Fibroblast of villous mesenchyme (primary cell): ENCODE data around the gene KIF1B. TPM values are rescaled to one million over a fixed set of nuclear protein-coding genes. Genes with fewer than 3 reads are reported as not detected.
A peak's percentile ranks its signal among the peaks of the same experiment; 100 is the strongest.

Source experiments
- DNase-seq: peaks from one replicate; pipeline ENCODE4 v3.0.0-alpha.2; 2010; ENCODE audit warnings: low read depth
- H3K4me3 ChIP-seq: 2 replicates; pipeline ENCODE4 v1.5.1; 2011; ENCODE audit warnings: low read depth, mild to moderate bottlenecking, low read length
- total RNA-seq: library from RNA; depleted of rRNA; stranded (reverse); fragments of >200 nt; gene quantifications from 2 replicates; pipeline ENCODE4 v1.2.3, GENCODE V29; 2012
- TF ChIP-seq, protein P1 (sequence below): IDR thresholded peaks from 2 replicates; pipeline ENCODE4 v1.5.1; 2012; ENCODE audit warnings: low read depth, mild to moderate bottlenecking, low read length; ENCODE audit not compliant: insufficient read depth

The KIF1B gene
- total RNA-seq, 1 donor, result 36.3 TPM

DNA sequence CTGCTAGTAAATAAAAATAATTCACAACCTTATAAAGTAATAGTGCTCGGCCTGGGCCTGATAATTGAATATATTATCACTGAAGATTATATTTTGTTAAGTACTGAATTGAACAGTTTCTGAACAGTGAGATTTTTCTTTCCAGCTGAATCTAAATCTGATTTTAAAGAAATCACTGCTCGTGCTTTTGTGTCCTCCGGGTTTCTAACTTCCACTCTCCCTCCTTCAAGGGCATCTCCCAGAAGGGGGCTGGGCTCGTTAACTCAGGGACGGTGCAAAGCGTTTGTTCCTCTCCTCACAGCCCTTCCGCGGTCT lies 823 bp upstream of the KIF1B start:
- TF ChIP-seq, protein P1, sequence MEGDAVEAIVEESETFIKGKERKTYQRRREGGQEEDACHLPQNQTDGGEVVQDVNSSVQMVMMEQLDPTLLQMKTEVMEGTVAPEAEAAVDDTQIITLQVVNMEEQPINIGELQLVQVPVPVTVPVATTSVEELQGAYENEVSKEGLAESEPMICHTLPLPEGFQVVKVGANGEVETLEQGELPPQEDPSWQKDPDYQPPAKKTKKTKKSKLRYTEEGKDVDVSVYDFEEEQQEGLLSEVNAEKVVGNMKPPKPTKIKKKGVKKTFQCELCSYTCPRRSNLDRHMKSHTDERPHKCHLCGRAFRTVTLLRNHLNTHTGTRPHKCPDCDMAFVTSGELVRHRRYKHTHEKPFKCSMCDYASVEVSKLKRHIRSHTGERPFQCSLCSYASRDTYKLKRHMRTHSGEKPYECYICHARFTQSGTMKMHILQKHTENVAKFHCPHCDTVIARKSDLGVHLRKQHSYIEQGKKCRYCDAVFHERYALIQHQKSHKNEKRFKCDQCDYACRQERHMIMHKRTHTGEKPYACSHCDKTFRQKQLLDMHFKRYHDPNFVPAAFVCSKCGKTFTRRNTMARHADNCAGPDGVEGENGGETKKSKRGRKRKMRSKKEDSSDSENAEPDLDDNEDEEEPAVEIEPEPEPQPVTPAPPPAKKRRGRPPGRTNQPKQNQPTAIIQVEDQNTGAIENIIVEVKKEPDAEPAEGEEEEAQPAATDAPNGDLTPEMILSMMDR, result no peak
- DNase-seq, result no peak
- H3K4me3 ChIP-seq, result peak overlapping the region; percentile 78

DNA sequence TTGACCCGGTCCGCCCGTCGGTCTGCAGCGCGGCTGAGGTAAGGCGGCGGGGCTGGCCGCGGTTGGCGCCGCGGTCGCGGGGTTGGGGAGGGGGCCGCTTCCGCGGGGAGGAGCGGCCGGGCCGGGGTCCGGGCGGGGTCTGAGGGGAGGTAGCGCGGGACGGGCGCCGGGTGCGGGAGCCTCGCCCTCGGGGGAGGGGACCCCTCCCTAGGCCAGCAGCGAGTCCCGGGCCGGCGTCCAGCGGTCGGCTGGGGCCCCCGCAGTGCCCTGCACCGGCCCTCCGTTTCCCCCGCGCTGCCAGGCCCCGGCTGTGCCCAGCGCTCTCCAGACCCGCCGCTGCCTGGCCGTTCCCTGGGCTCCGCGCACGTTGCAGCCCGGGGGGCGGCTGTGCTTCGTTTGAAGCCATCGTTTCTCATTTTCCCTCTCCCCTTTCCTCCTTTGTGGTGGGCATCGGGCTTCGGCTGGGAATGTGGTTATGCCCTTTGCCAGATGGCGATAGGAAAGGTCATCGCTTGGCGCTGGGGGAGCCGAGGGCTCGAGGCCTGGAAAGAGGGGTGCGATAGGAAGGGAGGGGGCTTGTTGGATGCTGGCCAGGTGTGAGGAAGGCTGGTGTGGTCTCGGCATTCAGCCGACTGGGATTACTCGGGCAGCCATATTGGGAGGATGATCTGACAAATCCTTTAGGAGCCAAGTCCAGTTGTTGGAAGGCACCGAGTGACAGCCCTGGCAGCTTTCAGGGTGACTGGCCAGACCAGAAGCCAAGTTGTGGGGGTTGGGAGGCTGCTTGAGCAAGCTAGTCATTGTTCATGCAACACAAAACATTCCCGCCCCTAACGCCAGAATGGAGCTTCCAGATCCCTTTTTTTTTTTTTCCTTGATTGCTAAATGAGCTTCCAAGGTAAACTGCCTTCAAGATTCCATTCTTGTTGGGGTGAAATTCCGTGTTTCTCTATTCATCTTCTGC lies 753 bp downstream of the KIF1B start:
- peak overlapping the region; percentile 98 for H3K4me3 ChIP-seq
- TF ChIP-seq, protein P1, result no peak
- peak; percentile 86 for DNase-seq

DNA sequence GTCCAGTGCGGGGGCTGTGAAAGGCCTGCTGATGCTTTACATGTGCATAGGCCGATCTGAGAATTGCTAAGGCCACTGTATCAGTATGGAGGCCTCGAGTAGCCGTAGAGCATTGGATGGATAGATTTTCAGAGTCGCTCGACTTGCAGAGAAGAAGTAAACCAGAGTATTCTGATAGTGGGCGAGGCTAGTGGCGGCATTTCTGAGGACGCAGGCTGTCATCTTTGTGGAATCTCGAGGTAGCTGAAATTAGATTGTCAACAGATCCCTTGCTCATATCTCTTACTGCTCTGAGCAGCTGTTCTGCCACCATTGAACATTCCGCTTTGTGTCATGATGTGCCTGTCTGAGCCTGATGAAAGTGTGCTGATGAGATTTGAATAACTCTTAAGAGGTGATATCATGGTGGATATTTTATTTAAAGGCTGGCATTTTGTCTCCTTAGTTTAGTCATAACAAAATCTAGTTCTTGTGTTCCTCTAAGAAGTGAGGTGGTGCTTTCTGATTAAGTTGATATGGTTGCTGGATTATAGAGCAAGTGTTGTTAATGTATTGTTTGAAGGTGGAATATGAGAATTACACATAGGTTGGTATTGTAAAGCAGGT lies 1.5 kb downstream of the KIF1B start:
- TF ChIP-seq, protein P1, result no peak
- peak overlapping the region; percentile 98 for H3K4me3 ChIP-seq
- DNase-seq, result no peak

DNA sequence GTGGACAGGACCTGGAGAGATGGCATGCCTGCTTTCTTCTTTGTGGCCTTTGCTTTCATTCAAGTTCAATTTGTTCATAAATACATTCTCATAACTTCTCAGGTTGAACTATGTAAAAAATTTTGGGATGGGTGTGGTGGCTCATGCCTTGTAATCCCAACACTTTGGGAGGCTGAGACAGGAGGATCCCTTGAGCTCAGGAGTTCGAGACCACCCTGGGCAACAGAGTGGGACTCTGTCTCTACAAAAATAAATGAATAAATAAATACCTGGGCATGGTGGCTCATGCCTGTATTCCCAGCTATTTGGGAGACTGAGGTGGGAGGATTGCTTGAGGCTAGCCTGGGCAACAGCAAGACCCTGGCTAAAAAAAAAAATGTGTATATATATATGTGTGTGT lies 2.1 kb downstream of the KIF1B start:
- TF ChIP-seq, protein P1, result no peak
- DNase-seq, result no peak
- peak overlapping the region; percentile 98 for H3K4me3 ChIP-seq

DNA sequence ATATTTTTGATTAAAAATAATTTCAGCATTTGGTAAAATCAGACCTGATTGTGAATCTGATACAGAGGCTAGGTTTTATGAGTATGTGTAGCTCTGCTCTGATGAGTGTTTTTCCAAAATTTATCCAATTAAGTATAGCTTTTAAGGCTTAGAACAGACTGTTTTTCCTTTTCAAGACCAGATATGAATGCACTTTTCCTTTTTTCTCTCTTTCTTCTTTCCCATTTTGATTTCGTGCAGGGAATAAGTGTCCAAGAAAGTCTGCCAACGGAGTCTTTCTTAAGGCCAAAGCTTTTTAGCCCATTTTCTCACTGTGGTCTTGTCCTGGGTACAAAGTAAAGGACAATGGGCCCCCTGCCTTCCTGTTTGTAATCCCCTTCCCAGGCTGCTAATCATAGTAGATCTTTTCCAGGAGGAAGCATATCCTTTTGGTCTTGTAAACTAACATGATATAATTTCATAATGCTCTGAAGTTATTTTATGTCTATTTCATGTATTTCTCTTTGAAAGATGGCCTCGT lies 2.9 kb downstream of the KIF1B start:
- no peak for DNase-seq
- TF ChIP-seq, protein P1, result no peak

DNA sequence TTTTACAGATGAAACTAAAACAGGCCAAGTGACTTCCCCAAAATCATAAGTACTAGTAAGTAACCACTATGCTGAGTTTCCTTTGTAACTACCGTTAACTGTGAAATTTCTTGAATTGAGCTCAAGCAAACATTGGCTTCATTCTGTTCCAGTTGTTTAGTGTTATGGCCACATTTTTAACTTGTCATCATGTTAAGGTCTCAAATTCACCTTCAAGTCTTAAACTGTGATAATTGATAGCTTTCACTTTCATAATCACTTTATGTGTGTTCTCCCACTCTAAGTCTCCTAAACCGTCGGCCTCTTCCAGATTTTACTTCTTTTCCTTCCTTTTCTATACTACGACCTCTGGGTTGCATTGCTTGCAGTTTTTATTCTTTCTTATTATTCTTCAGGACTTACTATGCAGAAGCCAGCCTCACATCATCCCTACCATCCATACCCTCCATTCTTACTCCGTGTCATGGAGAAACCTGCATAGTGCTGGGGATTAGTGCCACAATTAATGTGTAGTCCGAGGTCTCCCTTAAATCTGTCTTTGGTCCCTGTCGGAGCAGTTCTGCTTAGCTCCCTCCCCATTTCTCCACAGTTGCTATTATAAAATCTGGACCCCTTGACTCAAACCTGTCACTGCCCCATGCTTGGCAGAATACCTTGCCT lies 5.8 kb downstream of the KIF1B start:
- DNase-seq, result no peak
- no peak overlapping the region for H3K4me3 ChIP-seq
- TF ChIP-seq, protein P1, result no peak

More for the DNA sequence above, 2.9 kb downstream of the KIF1B start:
- no peak overlapping the region for H3K4me3 ChIP-seq
